Measurements from ENCODE around the gene PIK3AP1.
A peak's percentile ranks its signal among the peaks of the same experiment; 100 is the strongest.
"Not testable (repeated sequence)": the region's sequence is repeated elsewhere in the genome, so short reads cannot be mapped to it uniquely, and the experiment has no call there.

The PIK3AP1 gene

GRCh38 chr10:96606216-96606615, 114.1 kb downstream of the PIK3AP1 start:
- no peak for DNase-seq

- no peak for DNase-seq
Observed at GRCh38 chr10:96600337-96600736, 120.0 kb downstream of the PIK3AP1 start.

- no peak for DNase-seq
Observed at GRCh38 chr10:96598846-96599245, 121.5 kb downstream of the PIK3AP1 start.

GRCh38 chr10:96596422-96597407, 123.6 kb downstream of the PIK3AP1 start:
- DNase-seq = no peak

- DNase-seq = no peak
Observed at GRCh38 chr10:96595741-96596140, 124.6 kb downstream of the PIK3AP1 start.

- DNase-seq = no peak
Observed at GRCh38 chr10:96591946-96592345, 128.4 kb downstream of the PIK3AP1 start.

- DNase-seq = no peak
Observed at GRCh38 chr10:96588616-96589419, 131.5 kb downstream of the PIK3AP1 start.

GRCh38 chr10:96588060-96588554, 132.2 kb downstream of the PIK3AP1 start:
- no peak for DNase-seq

- no peak for DNase-seq
Observed at GRCh38 chr10:96587264-96588059, 132.9 kb downstream of the PIK3AP1 start.

GRCh38 chr10:96586419-96587263, 133.7 kb downstream of the PIK3AP1 start, which contains the start of gene TM9SF3:
TSS of gene TM9SF3 (minus strand) at chr10:96587012. CDS start at chr10:96586835, 177 bp downstream.
- DNase-seq = peak; percentile 56

- DNase-seq = no peak
Observed at GRCh38 chr10:96585736-96586418, 134.4 kb downstream of the PIK3AP1 start.

- no peak for DNase-seq
Observed at GRCh38 chr10:96584474-96584873, 135.8 kb downstream of the PIK3AP1 start.

- DNase-seq = no peak
Observed at GRCh38 chr10:96584035-96584434, 136.3 kb downstream of the PIK3AP1 start.

- no peak for DNase-seq
Observed at GRCh38 chr10:96579133-96579532, 141.2 kb downstream of the PIK3AP1 start.

- no peak for DNase-seq
Observed at GRCh38 chr10:96578633-96579032, 141.7 kb downstream of the PIK3AP1 start.

- DNase-seq = no peak
Observed at GRCh38 chr10:96578022-96578421, 142.3 kb downstream of the PIK3AP1 start.

- DNase-seq = no peak
Observed at GRCh38 chr10:96577069-96577468, 143.2 kb downstream of the PIK3AP1 start.

GRCh38 chr10:96576277-96576980, 143.9 kb downstream of the PIK3AP1 start:
- DNase-seq = no peak

- not testable (repeated sequence) for DNase-seq
Observed at GRCh38 chr10:96574564-96574963, 145.8 kb downstream of the PIK3AP1 start.

- no peak for DNase-seq
Observed at GRCh38 chr10:96573036-96573435, 147.3 kb downstream of the PIK3AP1 start.
